ENCODE data around the gene SBNO2.

Gene SBNO2

GRCh38 chr19:1104311-1105007 is 69.6 kb downstream of the SBNO2 start:
- no peak for TF ChIP-seq CTCF (IDR thresholded peaks at IDR 0.05; ENCODE audit: extremely low read depth, missing control alignments)
- DNase-seq (ENCODE audit: low spot score) = peak; percentile 93

GRCh38 chr19:1103708-1104310 is 70.3 kb downstream of the SBNO2 start, which contains the start of gene GPX4:
GPX4 (plus strand) TSS chr19:1103994; CDS start chr19:1104044, 50 bp downstream.
- peak; percentile 99 for DNase-seq (ENCODE audit: low spot score)
- no peak for TF ChIP-seq CTCF (IDR thresholded peaks at IDR 0.05; ENCODE audit: extremely low read depth, missing control alignments)

GRCh38 chr19:1103132-1103707 is 70.8 kb downstream of the SBNO2 start:
- no peak for TF ChIP-seq CTCF (IDR thresholded peaks at IDR 0.05; ENCODE audit: extremely low read depth, missing control alignments)

GRCh38 chr19:1102407-1103131 is 71.5 kb downstream of the SBNO2 start:
- no peak for DNase-seq (ENCODE audit: low spot score)

More at GRCh38 chr19:1103132-1103707, 70.8 kb downstream of the SBNO2 start:
- DNase-seq (ENCODE audit: low spot score) = no peak

GRCh38 chr19:1101337-1101698 is 72.8 kb downstream of the SBNO2 start:
- TF ChIP-seq CTCF (IDR thresholded peaks at IDR 0.05; ENCODE audit: extremely low read depth, missing control alignments) = no peak
- no peak for DNase-seq (ENCODE audit: low spot score)

More at GRCh38 chr19:1102407-1103131, 71.5 kb downstream of the SBNO2 start:
- TF ChIP-seq CTCF (IDR thresholded peaks at IDR 0.05; ENCODE audit: extremely low read depth, missing control alignments) = no peak

GRCh38 chr19:1098177-1099051 is 75.7 kb downstream of the SBNO2 start:
- no peak for DNase-seq (ENCODE audit: low spot score)
- TF ChIP-seq CTCF (IDR thresholded peaks at IDR 0.05; ENCODE audit: extremely low read depth, missing control alignments) = no peak
